ENCODE data around the gene N4BP2L2. TPM values are rescaled to one million over a fixed set of nuclear protein-coding genes. Genes with fewer than 3 reads are reported as not detected.

N4BP2L2 gene
- total RNA-seq, 2 experiments from 2014 or later = 57.5 to 76.3 TPM

- ChIA-PET POLR2A (interaction anchor here (0.6 to 1.9 kb wide), 2 partner anchors 15 to 371 kb away, joined by 3 to 4 read pairs; no protein-coding TSS in a partner anchor), CTCF (ENCODE audit: unreplicated experiment) (no interaction called here)
- TF ChIP-seq CTCF (conservative IDR thresholded peaks at IDR 0.05; ENCODE audit: low read length) (no peak), EZH2phosphoT487 (IDR thresholded peaks at IDR 0.05; ENCODE audit: borderline replicate concordance, low read depth, low read length) (no peak)
- H4K20me1 ChIP-seq (ENCODE audit: insufficient read depth, low read length) = 0 out of 2 replicates have a peak, but pooled peaks cover 5% of the 10 kb centered on the region
- no peak overlapping the region for H3K27ac ChIP-seq (ENCODE audit: low read depth, low read length, poor library complexity, severe bottlenecking)
- no peaks in the 10 kb centered on the region for H3K9me3 ChIP-seq (ENCODE audit: low read length)
- no peak overlapping the region for H2AFZ ChIP-seq (ENCODE audit: low read length)
- intact Hi-C loops (cut with micrococcal nuclease; ENCODE audit: unreplicated experiment) = no loop called here
- peaks cover 27% of the 10 kb centered on the region; the same call in 1 of the 2 replicates for H3K79me2 ChIP-seq (ENCODE audit: insufficient read depth, low read depth, low read length)
- no peak for DNase-seq (ENCODE audit: low spot score)
- peaks cover 23% of the 10 kb centered on the region for H3K36me3 ChIP-seq (ENCODE audit: insufficient read depth, low read length)
- H3K4me2 ChIP-seq (ENCODE audit: low read length) = no peak overlapping the region
- no TSS peak for BruUV-seq (replicated peaks)
- no peaks in the 10 kb centered on the region for H3K9me2 ChIP-seq (ENCODE audit: insufficient read depth, low read length)
- no peaks in the 10 kb centered on the region for H3K4me1 ChIP-seq (ENCODE audit: insufficient read depth, low read length, poor library complexity, severe bottlenecking)
- no peak overlapping the region for H3K4me3 ChIP-seq (ENCODE audit: low read depth, low read length, poor library complexity, severe bottlenecking)
Observed at GRCh38 chr13:32528358-32528757, 10.2 kb downstream of the N4BP2L2 start.

- CTCF ChIA-PET (ENCODE audit: unreplicated experiment) = no interaction called here
- H3K27ac ChIP-seq (ENCODE audit: low read depth, low read length, poor library complexity, severe bottlenecking) = no peak overlapping the region
- H3K4me3 ChIP-seq (ENCODE audit: low read depth, low read length, poor library complexity, severe bottlenecking) = no peak overlapping the region
- no peak overlapping the region for H3K4me2 ChIP-seq (ENCODE audit: low read length)
- H3K9me3 ChIP-seq (ENCODE audit: low read length) = no peaks in the 10 kb centered on the region
- H4K20me1 ChIP-seq (ENCODE audit: insufficient read depth, low read length) = 0 out of 2 replicates have a peak, but pooled peaks cover 5% of the 10 kb centered on the region
- POLR2A ChIA-PET = interaction anchor here (0.5 to 1.9 kb wide), 2 partner anchors 14 to 263 kb away, joined by 3 to 4 read pairs; no protein-coding TSS in a partner anchor
- peaks cover 27% of the 10 kb centered on the region; the same call in 1 of the 2 replicates for H3K79me2 ChIP-seq (ENCODE audit: insufficient read depth, low read depth, low read length)
- no peaks in the 10 kb centered on the region for H3K9me2 ChIP-seq (ENCODE audit: insufficient read depth, low read length)
- no peak for TF ChIP-seq CTCF (conservative IDR thresholded peaks at IDR 0.05; ENCODE audit: low read length)
- TF ChIP-seq EZH2phosphoT487 (IDR thresholded peaks at IDR 0.05; ENCODE audit: borderline replicate concordance, low read depth, low read length) = no peak
- BruUV-seq (replicated peaks) = no TSS peak
- intact Hi-C loops (cut with micrococcal nuclease; ENCODE audit: unreplicated experiment) = no loop called here
- H3K4me1 ChIP-seq (ENCODE audit: insufficient read depth, low read length, poor library complexity, severe bottlenecking) = no peaks in the 10 kb centered on the region
- no peak for DNase-seq (ENCODE audit: low spot score)
- peaks cover 19% of the 10 kb centered on the region for H3K36me3 ChIP-seq (ENCODE audit: insufficient read depth, low read length)
- no peak overlapping the region for H2AFZ ChIP-seq (ENCODE audit: low read length)
Observed at GRCh38 chr13:32527151-32527550, 11.4 kb downstream of the N4BP2L2 start.

- ChIA-PET POLR2A (interaction anchor here (0.7 kb wide), 1 partner anchor 210 kb away, joined by 4 read pairs; the partner anchor contains the start of gene BRCA2), CTCF (ENCODE audit: unreplicated experiment) (no interaction called here)
- no TSS peak for BruUV-seq (replicated peaks)
- Histone ChIP-seq H3K9me2 (ENCODE audit: insufficient read depth, low read length) (no peaks in the 10 kb centered on the region), H3K9me3 (ENCODE audit: low read length) (no peaks in the 10 kb centered on the region), H3K4me1 (ENCODE audit: insufficient read depth, low read length, poor library complexity, severe bottlenecking) (no peaks in the 10 kb centered on the region), H3K79me2 (ENCODE audit: insufficient read depth, low read depth, low read length) (peaks cover 21% of the 10 kb centered on the region; the same call in 1 of the 2 replicates), H4K20me1 (ENCODE audit: insufficient read depth, low read length) (no peaks in the 10 kb centered on the region), H3K4me2 (ENCODE audit: low read length) (no peak overlapping the region), H2AFZ (ENCODE audit: low read length) (no peak overlapping the region), H3K36me3 (ENCODE audit: insufficient read depth, low read length) (peaks cover 19% of the 10 kb centered on the region), H3K4me3 (ENCODE audit: low read depth, low read length, poor library complexity, severe bottlenecking) (no peak overlapping the region), H3K27ac (ENCODE audit: low read depth, low read length, poor library complexity, severe bottlenecking) (no peak overlapping the region)
- no peak for DNase-seq (ENCODE audit: low spot score)
- intact Hi-C loops (cut with micrococcal nuclease; ENCODE audit: unreplicated experiment) = no loop called here
- no peak for TF ChIP-seq EZH2phosphoT487 (IDR thresholded peaks at IDR 0.05; ENCODE audit: borderline replicate concordance, low read depth, low read length)
- TF ChIP-seq CTCF (conservative IDR thresholded peaks at IDR 0.05; ENCODE audit: low read length) = no peak
Observed at GRCh38 chr13:32525766-32526165, 12.8 kb downstream of the N4BP2L2 start.

Measured in OCI-LY7 (cell line).